SU-DHL-6 (cell line): Measurements from ENCODE around the gene SLC4A2.
A peak's percentile ranks its signal among the peaks of the same experiment; 100 is the strongest.
"Not testable (repeated sequence)": the region's sequence is repeated elsewhere in the genome, so short reads cannot be mapped to it uniquely, and the experiment has no call there.

Experiments used
- H2AFZ ChIP-seq: fragments of 200-600 bp; sonication (generic); 2 replicates; pipeline ENCODE4 v1.6.1; 2014; ENCODE audit warnings: low read depth, mild to moderate bottlenecking, moderate library complexity, mixed read lengths, antibody characterized with exemption, low read length; ENCODE audit not compliant: severe bottlenecking
- H3F3A ChIP-seq: fragments of 200-600 bp; shearing (Covaris generic); 2 replicates; pipeline ENCODE4 v1.6.0; 2016; ENCODE audit warnings: antibody characterized with exemption, mild to moderate bottlenecking; ENCODE audit not compliant: insufficient read depth
- H3K27ac ChIP-seq: fragments of 200-600 bp; sonication (generic); 2 replicates; pipeline ENCODE4 v1.5.1; 2016; ENCODE audit warnings: low read depth, mild to moderate bottlenecking, low read length, moderate library complexity, mixed read lengths
- H3K27me3 ChIP-seq: fragments of 200-600 bp; sonication (generic), shearing (Covaris generic); 2 replicates; pipeline ENCODE4 v1.6.0; 2014; ENCODE audit warnings: mild to moderate bottlenecking, low read length
- H3K36me3 ChIP-seq: fragments of 200-600 bp; sonication (generic); 2 replicates; pipeline ENCODE4 v1.6.1; 2014; ENCODE audit warnings: mild to moderate bottlenecking, low read length, mixed read lengths
- H3K4me2 ChIP-seq: fragments of 300-600, 200-600 bp; shearing (Covaris generic), sonication (generic); 2 replicates; pipeline ENCODE4 v1.6.0; 2014; ENCODE audit warnings: low read length, low read depth, mild to moderate bottlenecking; ENCODE audit not compliant: poor library complexity, severe bottlenecking
- H3K4me3 ChIP-seq: fragments of 200-600 bp; sonication (generic); 2 replicates; pipeline ENCODE4 v1.5.1; 2014; ENCODE audit warnings: antibody characterized with exemption, low read length, mild to moderate bottlenecking, mixed read lengths; ENCODE audit not compliant: insufficient read depth, poor library complexity, severe bottlenecking
- H3K79me2 ChIP-seq: fragments of 200-600 bp; sonication (generic); 2 replicates; pipeline ENCODE4 v1.6.1; 2014; ENCODE audit warnings: mild to moderate bottlenecking, low read length, moderate library complexity; ENCODE audit not compliant: insufficient read depth
- H3K9ac ChIP-seq: fragments of 200-600 bp; sonication (generic); 2 replicates; pipeline ENCODE4 v1.7.0; 2014; ENCODE audit warnings: mild to moderate bottlenecking, low read length
- H3K9me2 ChIP-seq: fragments of 200-600 bp; sonication (generic); replicated peaks from 2 replicates; pipeline ENCODE4 v1.6.1; 2014; ENCODE audit warnings: low read length; ENCODE audit not compliant: insufficient read depth
- H3K9me3 ChIP-seq: fragments of 200-600 bp; sonication (generic); 2 replicates; pipeline ENCODE4 v1.6.1; 2014; ENCODE audit warnings: low read length, mixed read lengths; ENCODE audit not compliant: insufficient read depth
- H4K20me1 ChIP-seq: fragments of 200-600 bp; sonication (generic); 2 replicates; pipeline ENCODE4 v1.6.1; 2014; ENCODE audit warnings: low read depth, mild to moderate bottlenecking, antibody characterized with exemption, low read length, moderate library complexity, mixed read lengths
- CTCF ChIP-seq: fragments of 200-600 bp; sonication (generic); IDR thresholded peaks from one replicate; pipeline ENCODE4 v1.5.1; 2017; ENCODE audit warnings: antibody characterized with exemption, mild to moderate bottlenecking, low read length, moderate library complexity; ENCODE audit not compliant: insufficient read depth, poor library complexity, severe bottlenecking
- EZH2phosphoT487 ChIP-seq: fragments of 200-600 bp; sonication (generic), shearing (Covaris generic); conservative IDR thresholded peaks from 2 replicates; pipeline ENCODE4 v1.6.1; 2018; ENCODE audit warnings: mild to moderate bottlenecking, antibody characterized with exemption, low read length, moderate library complexity, mixed read lengths

SLC4A2 gene

GRCh38 chr7:151059367-151060112, at the start of gene SLC4A2:
Gene SLC4A2 (plus strand): TSS chr7:151059589. CDS start chr7:151061988, 2,399 bp downstream.
- Histone ChIP-seq H3K9me2 (no peaks in the 10 kb centered on the region), H4K20me1 (no peaks in the 10 kb centered on the region), H3K79me2 (peaks cover 27% of the 10 kb centered on the region), H3K36me3 (no peaks in the 10 kb centered on the region), H3K9ac (peak within 1 kb of the TSS; percentile 77), H3K4me2 (peak within 1 kb of the TSS; percentile 84), H3K27ac (peak within 1 kb of the TSS; percentile 82), H3K9me3 (no peaks in the 10 kb centered on the region), H3F3A (peaks cover 8% of the 10 kb centered on the region), H3K27me3 (no peaks in the 10 kb centered on the region), H2AFZ (peak within 1 kb of the TSS; percentile 86), H3K4me3 (peak within 1 kb of the TSS; percentile 86)
- TF ChIP-seq EZH2phosphoT487: no peak
- peak; percentile 31 for TF ChIP-seq CTCF

- H3K9ac ChIP-seq: no peak overlapping the region
- no peak overlapping the region for H3K27ac ChIP-seq
- no peaks in the 10 kb centered on the region for H3K36me3 ChIP-seq
- no peaks in the 10 kb centered on the region for H3K9me3 ChIP-seq
- H3K4me3 ChIP-seq: no peak overlapping the region
- H3K9me2 ChIP-seq: no peaks in the 10 kb centered on the region
- no peak for TF ChIP-seq EZH2phosphoT487
- no peaks in the 10 kb centered on the region for H3F3A ChIP-seq
- H3K27me3 ChIP-seq: no peaks in the 10 kb centered on the region
- H3K79me2 ChIP-seq: no peaks in the 10 kb centered on the region
- no peak overlapping the region for H3K4me2 ChIP-seq
- no peaks in the 10 kb centered on the region for H4K20me1 ChIP-seq
- H2AFZ ChIP-seq: no peak overlapping the region
Measured at GRCh38 chr7:151010037-151010306, 49.4 kb upstream of the SLC4A2 start.

GRCh38 chr7:151010307-151011096, 48.9 kb upstream of the SLC4A2 start:
- no peaks in the 10 kb centered on the region for H3K79me2 ChIP-seq
- H3K9me3 ChIP-seq: no peaks in the 10 kb centered on the region
- no peaks in the 10 kb centered on the region for H3K9me2 ChIP-seq
- H2AFZ ChIP-seq: no peak overlapping the region
- no peaks in the 10 kb centered on the region for H3K27me3 ChIP-seq
- H3K36me3 ChIP-seq: no peaks in the 10 kb centered on the region
- H3K27ac ChIP-seq: no peak overlapping the region
- no peaks in the 10 kb centered on the region for H3F3A ChIP-seq
- no peak overlapping the region for H3K4me2 ChIP-seq
- no peaks in the 10 kb centered on the region for H4K20me1 ChIP-seq
- TF ChIP-seq EZH2phosphoT487 (no peak), CTCF (no peak)
- H3K4me3 ChIP-seq: no peak overlapping the region
- no peak overlapping the region for H3K9ac ChIP-seq

- no peak for TF ChIP-seq CTCF
- TF ChIP-seq EZH2phosphoT487: no peak
- Histone ChIP-seq H3K9me2 (no peaks in the 10 kb centered on the region), H3K9ac (no peak overlapping the region), H3K27me3 (no peaks in the 10 kb centered on the region), H3K27ac (no peak overlapping the region), H3K4me3 (no peak overlapping the region), H2AFZ (no peak overlapping the region), H3K36me3 (no peaks in the 10 kb centered on the region), H3F3A (no peaks in the 10 kb centered on the region), H3K79me2 (no peaks in the 10 kb centered on the region), H3K9me3 (no peaks in the 10 kb centered on the region), H4K20me1 (no peaks in the 10 kb centered on the region), H3K4me2 (no peak overlapping the region)
Measured at GRCh38 chr7:151011097-151011409, 48.3 kb upstream of the SLC4A2 start.

- not testable (repeated sequence) for H3K27me3 ChIP-seq, H2AFZ ChIP-seq, H3K4me3 ChIP-seq, H3K27ac ChIP-seq, H3K4me2 ChIP-seq, H3K9ac ChIP-seq, H3K9me3 ChIP-seq, H3K79me2 ChIP-seq, H4K20me1 ChIP-seq, H3K9me2 ChIP-seq, H3F3A ChIP-seq, H3K36me3 ChIP-seq
Measured at GRCh38 chr7:151011616-151012015, 47.8 kb upstream of the SLC4A2 start.
